ENCODE results near the gene OAF. TPM values are rescaled to one million over a fixed set of nuclear protein-coding genes. Genes with fewer than 3 reads are reported as not detected.

OAF gene
- total RNA-seq, 1 donor from 2014 or later = 17.8 TPM

GRCh38 chr11:120229451-120230424, 18.9 kb downstream of the OAF start:
- no peaks in the 10 kb centered on the region for H3K36me3 ChIP-seq
- no peak overlapping the region for H3K4me3 ChIP-seq
- no peak overlapping the region for H3K27ac ChIP-seq
- ATAC-seq = peak in 1 of 2 donors; percentile 32
- peaks cover 13% of the 10 kb centered on the region for H3K4me1 ChIP-seq
- intact Hi-C loops (cut with DNase I) = loop anchor here (10.0 kb wide), 1 partner anchor 55 kb away; no protein-coding TSS in a partner anchor
- no peak for DNase-seq
- H3K27me3 ChIP-seq (ENCODE audit: low read depth) = peaks cover 11% of the 10 kb centered on the region
- peak; percentile 64 for TF ChIP-seq CTCF (IDR thresholded peaks at IDR 0.05)
- H3K9me3 ChIP-seq = no peaks in the 10 kb centered on the region

- peaks cover 11% of the 10 kb centered on the region for H3K27me3 ChIP-seq (ENCODE audit: low read depth)
- no peaks in the 10 kb centered on the region for H3K9me3 ChIP-seq
- TF ChIP-seq CTCF (IDR thresholded peaks at IDR 0.05) = no peak
- intact Hi-C loops (cut with DNase I) = no loop called here
- H3K4me1 ChIP-seq = peaks cover 5% of the 10 kb centered on the region
- no peak overlapping the region for H3K27ac ChIP-seq
- H3K36me3 ChIP-seq = no peaks in the 10 kb centered on the region
- no peak for ATAC-seq
- no peak overlapping the region for H3K4me3 ChIP-seq
- DNase-seq = no peak
Observed at GRCh38 chr11:120230433-120231071, 19.7 kb downstream of the OAF start.

- ATAC-seq (no peak), DNase-seq (no peak)
- no peak for TF ChIP-seq CTCF (IDR thresholded peaks at IDR 0.05)
- peaks cover 11% of the 10 kb centered on the region for H3K27me3 ChIP-seq (ENCODE audit: low read depth)
- no peaks in the 10 kb centered on the region for H3K9me3 ChIP-seq
- no peak overlapping the region for H3K27ac ChIP-seq
- intact Hi-C loops (cut with DNase I) = no loop called here
- H3K36me3 ChIP-seq = no peaks in the 10 kb centered on the region
- H3K4me3 ChIP-seq = no peak overlapping the region
- H3K4me1 ChIP-seq = no peaks in the 10 kb centered on the region
Observed at GRCh38 chr11:120231963-120232362, 21.1 kb downstream of the OAF start.

GRCh38 chr11:120233207-120233803, 22.5 kb downstream of the OAF start:
- no peaks in the 10 kb centered on the region for H3K4me1 ChIP-seq
- intact Hi-C loops (cut with DNase I) = no loop called here
- no peak for TF ChIP-seq CTCF (IDR thresholded peaks at IDR 0.05)
- no peak overlapping the region for H3K4me3 ChIP-seq
- no peaks in the 10 kb centered on the region for H3K36me3 ChIP-seq
- peaks cover 13% of the 10 kb centered on the region for H3K27me3 ChIP-seq (ENCODE audit: low read depth)
- no peaks in the 10 kb centered on the region for H3K9me3 ChIP-seq
- H3K27ac ChIP-seq = no peak overlapping the region
- DNase-seq (no peak), ATAC-seq (no peak)

GRCh38 chr11:120235024-120235628, 24.3 kb downstream of the OAF start:
- Histone ChIP-seq H3K36me3 (no peaks in the 10 kb centered on the region), H3K27ac (no peak overlapping the region), H3K4me3 (no peak overlapping the region), H3K27me3 (ENCODE audit: low read depth) (peaks cover 28% of the 10 kb centered on the region), H3K9me3 (no peaks in the 10 kb centered on the region), H3K4me1 (no peaks in the 10 kb centered on the region)
- ATAC-seq (peak; percentile 83 to 89), DNase-seq (peak; percentile 76)
- intact Hi-C loops (cut with DNase I) = no loop called here
- peak; percentile 75 for TF ChIP-seq CTCF (IDR thresholded peaks at IDR 0.05)

All from lower lobe of right lung (tissue), 2 donors.